HG02571 (cell line): Measurements from ENCODE around the gene PSMG2.

Experiments
- ATAC-seq: cut with Tn5 transposase; IDR thresholded peaks from one replicate; pipeline ENCODE4 v1.9.1; 2021; ENCODE audit warnings: mild to moderate bottlenecking, moderate library complexity; ENCODE audit not compliant: unreplicated experiment

PSMG2 gene, protein sequence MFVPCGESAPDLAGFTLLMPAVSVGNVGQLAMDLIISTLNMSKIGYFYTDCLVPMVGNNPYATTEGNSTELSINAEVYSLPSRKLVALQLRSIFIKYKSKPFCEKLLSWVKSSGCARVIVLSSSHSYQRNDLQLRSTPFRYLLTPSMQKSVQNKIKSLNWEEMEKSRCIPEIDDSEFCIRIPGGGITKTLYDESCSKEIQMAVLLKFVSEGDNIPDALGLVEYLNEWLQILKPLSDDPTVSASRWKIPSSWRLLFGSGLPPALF

GRCh38 chr18:12702221-12703095 is at the start of gene PSMG2, which contains the start of gene CEP76:
TSS of gene PSMG2 (plus strand) at chr18:12703042. CDS start at chr18:12703108, 66 bp downstream.
TSS of gene CEP76 (minus strand) at chr18:12702723. CDS start at chr18:12702548, 175 bp downstream.
- ATAC-seq = peak; percentile 83

GRCh38 chr18:12654971-12655370 is 47.9 kb upstream of the PSMG2 start:
- no peak for ATAC-seq

DNA sequence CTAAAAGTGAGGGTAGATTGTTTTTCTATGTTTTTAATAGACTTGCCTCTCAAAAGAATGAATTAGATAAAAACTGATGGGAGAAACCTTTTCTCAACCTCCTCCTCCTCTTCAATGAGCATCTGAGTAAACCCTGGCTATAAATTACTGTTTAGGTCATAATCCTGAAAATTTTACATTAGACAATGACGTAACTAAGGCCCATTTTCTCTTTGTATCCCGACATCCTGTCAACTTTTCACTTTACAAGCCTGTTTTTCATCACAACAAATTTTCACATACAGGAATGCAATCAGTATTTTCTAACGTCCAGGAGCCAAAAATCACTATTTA is 46.3 kb upstream of the PSMG2 start:
- ATAC-seq = no peak

DNA sequence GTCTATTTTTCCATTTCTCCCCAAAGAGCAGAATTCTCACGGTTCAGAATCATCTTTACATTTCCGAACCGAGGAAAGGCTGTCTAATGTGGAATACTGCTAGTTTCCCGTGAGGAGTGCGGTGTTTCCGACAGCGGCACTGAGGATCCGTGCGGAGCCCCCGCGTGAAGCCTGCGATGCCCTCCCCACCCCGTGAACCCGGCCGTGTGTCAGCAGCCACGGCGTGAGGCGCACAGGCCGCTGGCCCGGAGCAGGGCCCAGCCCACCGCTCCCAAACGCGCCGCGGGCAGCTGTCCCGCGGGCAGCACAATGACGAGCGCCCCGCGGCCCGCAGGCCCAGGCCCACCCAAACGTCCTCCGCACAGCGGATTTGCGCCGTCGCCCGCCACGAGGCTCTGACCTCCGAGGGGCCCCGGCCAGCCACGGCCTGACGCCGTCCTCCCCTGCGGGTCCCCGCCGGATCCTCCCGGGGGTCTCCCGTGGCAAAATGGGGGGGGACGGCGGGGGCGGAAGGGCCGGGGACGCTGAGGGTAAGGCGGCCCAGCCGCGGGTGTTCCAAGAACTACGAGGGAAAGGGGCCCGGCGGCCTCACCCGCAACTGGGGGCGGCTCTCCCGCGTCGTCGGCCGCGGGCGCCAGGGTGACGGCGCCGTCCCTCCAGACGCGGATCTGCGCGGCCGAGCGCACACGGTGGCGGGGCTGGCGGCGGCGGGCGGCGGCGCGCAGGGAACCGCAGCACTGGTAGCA is 45.7 kb upstream of the PSMG2 start:
- ATAC-seq = peak; percentile 43

GRCh38 chr18:12657684-12658425 is 45.0 kb upstream of the PSMG2 start, which contains the start of gene SPIRE1:
TSS of gene SPIRE1 (minus strand) at chr18:12658107. CDS start at chr18:12657866, 241 bp downstream.
- ATAC-seq = peak; percentile 76

DNA sequence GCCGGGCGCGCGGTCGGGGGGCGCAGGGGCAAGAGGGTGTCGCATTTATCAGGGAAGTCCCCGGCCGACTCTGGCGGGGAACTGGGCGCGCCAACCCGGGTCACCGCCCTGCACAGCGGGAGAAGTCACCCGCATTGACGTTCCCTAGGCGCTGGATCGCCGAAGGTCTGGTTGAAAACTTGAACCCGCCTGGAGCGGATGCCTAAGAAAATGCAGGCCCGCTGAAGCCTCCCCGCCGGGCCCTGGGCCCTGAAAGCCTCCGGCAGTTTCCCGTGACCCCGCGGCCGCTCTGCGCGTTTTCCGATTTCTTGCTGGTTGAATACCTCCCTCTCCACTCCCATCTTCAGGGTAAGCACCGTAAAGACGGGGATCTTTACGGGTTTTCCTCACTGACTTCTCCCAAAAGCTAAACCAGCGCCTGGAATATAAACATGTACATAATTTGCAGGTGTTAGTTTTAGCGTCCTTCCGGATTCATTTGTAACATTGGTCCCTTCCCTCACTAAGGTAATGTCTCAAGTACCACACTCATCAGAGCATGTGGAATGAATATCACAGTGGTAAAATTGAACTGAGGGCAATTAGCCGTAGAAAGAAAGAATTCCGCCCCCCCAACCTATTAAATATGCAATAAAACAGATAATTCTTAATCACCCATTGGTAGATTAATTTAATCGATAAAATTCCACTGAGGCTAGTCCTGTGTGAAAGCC is 44.3 kb upstream of the PSMG2 start:
- peak; percentile 19 for ATAC-seq

DNA sequence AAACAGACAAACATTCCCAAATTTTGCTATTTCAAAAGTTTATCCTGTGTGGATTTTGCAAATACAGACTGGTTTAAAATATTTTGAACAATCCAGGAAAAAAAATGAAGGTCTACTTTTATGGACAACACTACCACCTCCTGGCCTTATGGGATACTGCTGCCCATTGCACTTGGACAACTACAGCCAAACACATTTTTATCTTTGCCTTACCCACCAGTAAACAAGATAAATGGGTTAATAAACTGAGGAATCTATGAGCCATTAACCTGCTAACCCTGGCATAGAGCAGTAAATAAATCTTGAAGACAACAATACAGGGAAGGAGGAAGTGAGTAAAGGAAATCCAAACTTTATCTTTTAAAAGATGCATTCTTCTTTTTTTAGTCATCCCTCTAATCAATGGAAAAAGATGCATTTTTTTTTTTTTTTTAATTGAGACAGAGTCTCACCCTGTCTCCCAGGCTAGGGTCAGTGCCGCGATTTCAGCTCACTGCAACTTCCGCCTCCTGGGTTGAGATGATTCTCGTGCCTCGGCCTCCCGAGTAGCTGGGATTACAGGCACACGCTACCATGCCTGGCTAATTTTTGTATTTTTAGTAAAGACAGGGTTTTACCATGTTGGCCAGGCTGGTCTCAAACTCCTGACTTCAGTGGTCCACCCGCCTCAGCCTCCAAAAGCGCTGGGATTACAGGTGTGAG is 42.8 kb upstream of the PSMG2 start:
- ATAC-seq = no peak

GRCh38 chr18:12668041-12668440 is 34.8 kb upstream of the PSMG2 start:
- no peak for ATAC-seq

DNA sequence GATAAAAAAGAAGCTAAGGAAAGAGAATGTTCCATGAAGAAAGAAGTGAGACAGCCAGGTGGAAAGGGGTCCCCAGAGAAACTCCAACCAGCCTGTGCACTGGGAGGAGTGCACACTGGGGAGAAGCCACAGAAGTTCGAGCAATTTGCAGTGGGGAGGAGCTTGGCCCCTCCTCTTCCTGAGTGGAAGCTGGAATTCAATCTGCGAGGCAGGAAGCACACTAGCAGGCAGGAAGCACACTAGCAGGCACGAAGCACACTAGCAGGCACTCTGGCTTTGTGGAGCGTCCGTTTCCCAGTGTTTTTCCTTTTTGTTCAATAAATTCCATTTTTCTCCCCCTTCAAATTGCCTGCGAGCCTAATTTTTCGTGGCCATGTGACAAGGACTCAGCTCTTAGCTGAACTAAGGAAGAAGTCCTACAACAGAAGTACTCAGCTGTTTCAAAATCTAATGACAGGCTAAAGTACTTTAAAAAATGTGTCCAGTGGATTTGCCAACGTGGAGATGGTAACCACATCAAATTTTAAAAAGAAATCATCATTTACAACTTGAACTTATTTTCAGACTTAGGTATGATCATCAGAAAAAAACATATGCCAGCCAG is 23.6 kb upstream of the PSMG2 start:
- no peak for ATAC-seq

GRCh38 chr18:12686100-12686499 is 16.7 kb upstream of the PSMG2 start:
- ATAC-seq = no peak

DNA sequence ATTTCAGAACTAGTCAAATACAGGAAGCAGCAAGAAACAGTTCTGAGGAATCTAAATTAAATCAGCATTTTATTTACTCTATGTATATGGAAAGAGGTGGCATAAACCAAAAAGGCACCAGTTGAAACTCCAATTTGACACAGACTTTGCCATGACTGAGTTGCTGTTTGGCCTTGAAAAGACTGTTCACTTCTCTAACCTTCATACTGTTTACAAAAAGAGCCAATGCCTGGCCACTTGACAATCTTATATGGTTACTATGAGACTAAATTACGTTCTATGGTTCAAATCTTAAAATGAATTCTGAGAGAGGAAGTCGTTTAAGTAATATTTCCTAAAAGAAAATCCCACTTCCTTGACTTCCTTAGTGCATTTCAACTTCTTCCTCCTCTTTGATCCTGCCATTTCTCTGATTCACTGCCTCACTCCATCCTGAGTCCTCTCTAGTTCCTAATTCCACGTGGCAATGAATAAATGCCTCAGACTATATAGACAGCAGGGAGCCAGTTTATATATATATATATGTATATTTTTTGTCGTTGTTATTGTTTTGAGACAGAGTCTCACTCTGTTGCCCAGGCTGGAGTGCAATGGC is 13.5 kb upstream of the PSMG2 start:
- no peak for ATAC-seq

GRCh38 chr18:12692206-12692605 is 10.6 kb upstream of the PSMG2 start:
- ATAC-seq = no peak

DNA sequence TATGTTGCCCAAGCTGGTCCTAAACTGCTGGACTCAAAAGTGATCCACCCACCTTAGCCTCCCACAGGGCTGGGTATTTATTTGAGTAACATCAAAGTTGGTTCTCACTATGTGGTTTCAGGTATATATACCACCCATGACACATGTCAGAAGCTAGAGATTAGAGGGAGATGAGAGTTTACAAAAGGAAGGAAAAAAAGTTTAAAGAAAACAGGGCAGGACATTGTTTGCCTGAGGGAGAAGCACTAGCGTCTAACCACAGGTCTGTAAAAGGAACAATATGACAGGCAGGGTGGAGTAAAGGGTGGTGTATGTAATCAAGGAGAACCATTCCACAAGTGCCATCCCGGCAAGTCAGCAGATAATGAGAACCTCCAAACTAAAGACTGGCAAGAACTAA is 8.8 kb upstream of the PSMG2 start:
- no peak for ATAC-seq

- ATAC-seq = no peak
Observed at GRCh38 chr18:12699747-12700146, 3.1 kb upstream of the PSMG2 start.

DNA sequence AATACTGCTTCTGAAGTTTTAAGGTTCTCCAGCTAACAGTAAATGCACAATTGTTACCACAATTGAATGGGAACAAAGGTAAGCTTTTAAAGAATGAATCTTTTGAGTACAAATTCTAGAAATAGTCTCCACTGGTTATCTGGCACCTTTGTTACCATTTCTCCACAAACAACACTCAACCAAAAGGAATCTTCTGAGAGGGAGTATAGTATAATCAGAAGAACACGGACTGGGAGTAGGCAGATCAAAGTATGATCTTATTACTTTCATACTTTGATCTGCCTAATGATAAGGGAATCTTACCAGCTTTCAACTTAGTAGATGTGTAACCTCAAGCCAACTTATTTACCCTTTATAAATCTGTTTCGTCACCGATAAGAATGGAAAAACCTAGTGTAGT is 1.7 kb upstream of the PSMG2 start:
- no peak for ATAC-seq

DNA sequence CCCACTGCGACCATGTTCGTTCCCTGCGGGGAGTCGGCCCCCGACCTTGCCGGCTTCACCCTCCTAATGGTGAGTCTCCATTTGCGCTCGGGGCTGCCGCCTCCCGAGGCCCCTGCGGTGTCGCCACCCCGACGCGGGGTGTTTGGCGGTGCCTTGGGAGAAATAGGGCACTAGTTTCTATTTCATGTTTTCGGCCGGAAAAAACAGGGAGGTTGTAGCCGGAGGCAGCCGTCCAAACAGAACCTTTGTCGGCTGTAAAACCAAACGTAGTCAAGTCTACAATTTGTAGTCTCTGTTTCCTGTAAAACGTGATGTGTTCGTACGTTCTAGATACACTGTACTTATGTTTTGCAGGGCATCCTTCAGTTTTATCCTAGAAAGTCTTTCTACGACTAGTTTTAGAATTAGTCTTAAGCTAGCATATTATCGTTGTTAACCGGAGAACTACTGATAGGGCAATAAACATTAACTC is 290 bp downstream of the PSMG2 start:
- ATAC-seq = peak; percentile 33

DNA sequence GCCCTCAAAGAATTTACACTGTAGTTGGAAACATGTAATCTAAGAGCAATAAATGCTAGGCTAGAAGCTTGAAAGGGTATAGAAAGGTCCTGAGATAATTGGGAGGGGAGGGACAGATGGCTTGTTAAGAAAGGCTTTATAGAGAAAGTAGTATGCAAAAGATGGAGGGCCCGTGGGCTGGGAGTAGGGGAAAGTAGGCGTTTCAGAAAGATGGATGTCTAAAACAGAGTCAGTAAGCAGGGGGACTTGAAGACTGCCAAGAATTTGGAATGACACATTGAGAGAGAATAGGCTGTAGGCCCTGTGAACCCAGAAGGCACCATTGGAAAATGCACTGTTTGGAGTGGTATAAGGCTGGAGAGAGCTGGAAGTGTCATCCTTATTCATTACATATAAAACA is 822 bp downstream of the PSMG2 start:
- ATAC-seq = no peak

GRCh38 chr18:12711446-12711845 is 8.6 kb downstream of the PSMG2 start:
- ATAC-seq = no peak
